ENCODE results near the gene PCSK1. TPM values are rescaled to one million over a fixed set of nuclear protein-coding genes. Genes with fewer than 3 reads are reported as not detected.

PCSK1 gene
- total RNA-seq (2022; extraction: Qiagen RNA extraction; ENCODE audit: low read depth) = 0.09 to 0.29 TPM (median 0.25 TPM) in 5 replicates

DNA sequence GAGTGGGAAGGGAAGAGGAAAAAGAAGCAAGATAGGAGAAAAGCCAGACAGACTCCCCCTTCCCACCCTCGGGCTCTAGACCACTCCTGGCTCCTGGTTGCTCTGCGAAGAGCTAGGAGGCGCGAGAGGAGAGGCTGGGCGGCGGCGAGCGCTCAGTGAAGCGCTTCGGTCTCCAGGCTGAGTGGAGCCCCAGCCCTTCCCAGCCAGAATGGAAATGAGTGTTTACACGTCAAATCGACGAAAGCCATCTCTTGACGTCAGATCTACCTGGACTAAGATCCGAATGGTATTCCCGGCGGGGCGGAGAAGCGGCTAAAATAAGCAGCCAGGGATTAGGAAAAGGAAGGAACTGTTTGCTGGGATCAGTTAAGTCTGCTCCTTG is at the start of gene PCSK1:
PCSK1 (minus strand) TSS at position 183 of the 382 bp plus-strand sequence. CDS start 206 bp downstream, outside the sequence.

Other genes starting within 250 kb of the PCSK1 start
- 154 to 213 TPM (median 185 TPM) in 5 replicates for gene CAST, start 229.1 kb upstream of the PCSK1 start, total RNA-seq (2022; extraction: Qiagen RNA extraction; ENCODE audit: low read depth)